NCI-H2196 treated with DMSO at 0.1 percent for 48 hours (cell line): ENCODE results near the gene CLSTN3.

Experiments used
- DNase-seq: peaks from one replicate; lab custom pipeline; 2025; ENCODE audit not compliant: unreplicated experiment; lab: John Stamatoyannopoulos, UW

Gene CLSTN3

GRCh38 chr12:7129872-7130691, at the start of gene CLSTN3:
CLSTN3 (plus strand) TSS chr12:7130371; CDS start chr12:7130649, 278 bp downstream.
- no peak for DNase-seq

- DNase-seq: no peak
Measured at GRCh38 chr12:7081037-7081436, 49.1 kb upstream of the CLSTN3 start.

GRCh38 chr12:7083125-7083524, 47.0 kb upstream of the CLSTN3 start:
- DNase-seq: no peak

GRCh38 chr12:7089196-7089871, 40.8 kb upstream of the CLSTN3 start:
- no peak for DNase-seq

GRCh38 chr12:7090222-7090998, 39.8 kb upstream of the CLSTN3 start:
- DNase-seq: no peak

- no peak for DNase-seq
Measured at GRCh38 chr12:7091171-7091570, 39.0 kb upstream of the CLSTN3 start.

- DNase-seq: no peak
Measured at GRCh38 chr12:7091660-7092228, 38.4 kb upstream of the CLSTN3 start.

GRCh38 chr12:7092229-7092985, 37.8 kb upstream of the CLSTN3 start, which contains the start of gene C1R:
C1R (minus strand) TSS chr12:7092445; CDS start chr12:7092388, 57 bp downstream.
- DNase-seq: no peak

GRCh38 chr12:7092986-7093460, 37.1 kb upstream of the CLSTN3 start:
- DNase-seq: no peak

- DNase-seq: no peak
Measured at GRCh38 chr12:7093486-7093885, 36.7 kb upstream of the CLSTN3 start.

GRCh38 chr12:7093892-7094291, 36.3 kb upstream of the CLSTN3 start:
- no peak for DNase-seq

- DNase-seq: no peak
Measured at GRCh38 chr12:7096006-7096932, 33.9 kb upstream of the CLSTN3 start.

- no peak for DNase-seq
Measured at GRCh38 chr12:7096979-7097378, 33.2 kb upstream of the CLSTN3 start.

GRCh38 chr12:7099290-7099996, 30.7 kb upstream of the CLSTN3 start:
- DNase-seq: no peak

- no peak for DNase-seq
Measured at GRCh38 chr12:7100239-7100638, 29.9 kb upstream of the CLSTN3 start.

GRCh38 chr12:7101047-7101693, 29.0 kb upstream of the CLSTN3 start:
- no peak for DNase-seq

- no peak for DNase-seq
Measured at GRCh38 chr12:7101694-7102131, 28.5 kb upstream of the CLSTN3 start.

GRCh38 chr12:7102582-7102981, 27.6 kb upstream of the CLSTN3 start:
- no peak for DNase-seq
